Right lobe of liver (tissue), 4 donors: ENCODE measurements around the gene POMT2.

Source experiments
- CTCF ChIP-seq, 4 donors: fragments of 200-600 bp in 3 of 4; fragments of 450-650 bp in 1 of 4; IDR thresholded peaks; one replicate each; pipeline versions ENCODE4 v1.5.1 to v1.8.0; 2016 to 2022; ENCODE audit warnings: antibody characterized with exemption in 4 of 4, mild to moderate bottlenecking in 2 of 4
- POLR2A ChIP-seq: fragments of 450-650 bp; IDR thresholded peaks from one replicate; pipeline ENCODE4 v1.6.1; 2017; ENCODE audit warnings: antibody characterized with exemption, mild to moderate bottlenecking
- donor health status: DM: no; HTN: no; CAD: no.
- donor health status: DM: no; HTN: no; CAD: no.
- donor health status: DM: no; HTN: yes; CAD: no.

GRCh38 chr14:77248666-77249065 is 72.0 kb downstream of the POMT2 start:
- no peak for TF ChIP-seq CTCF (IDR thresholded peaks at IDR 0.05)
- TF ChIP-seq POLR2A = no peak
